DMS153 treated with DMSO at 0.1 percent for 48 hours (cell line): ENCODE results near the gene PTPRN.
A peak's percentile ranks its signal among the peaks of the same experiment; 100 is the strongest.

Experiments used
- DNase-seq: peaks from one replicate; lab custom pipeline; 2025; ENCODE audit not compliant: unreplicated experiment; lab: John Stamatoyannopoulos, UW

PTPRN gene

DNA sequence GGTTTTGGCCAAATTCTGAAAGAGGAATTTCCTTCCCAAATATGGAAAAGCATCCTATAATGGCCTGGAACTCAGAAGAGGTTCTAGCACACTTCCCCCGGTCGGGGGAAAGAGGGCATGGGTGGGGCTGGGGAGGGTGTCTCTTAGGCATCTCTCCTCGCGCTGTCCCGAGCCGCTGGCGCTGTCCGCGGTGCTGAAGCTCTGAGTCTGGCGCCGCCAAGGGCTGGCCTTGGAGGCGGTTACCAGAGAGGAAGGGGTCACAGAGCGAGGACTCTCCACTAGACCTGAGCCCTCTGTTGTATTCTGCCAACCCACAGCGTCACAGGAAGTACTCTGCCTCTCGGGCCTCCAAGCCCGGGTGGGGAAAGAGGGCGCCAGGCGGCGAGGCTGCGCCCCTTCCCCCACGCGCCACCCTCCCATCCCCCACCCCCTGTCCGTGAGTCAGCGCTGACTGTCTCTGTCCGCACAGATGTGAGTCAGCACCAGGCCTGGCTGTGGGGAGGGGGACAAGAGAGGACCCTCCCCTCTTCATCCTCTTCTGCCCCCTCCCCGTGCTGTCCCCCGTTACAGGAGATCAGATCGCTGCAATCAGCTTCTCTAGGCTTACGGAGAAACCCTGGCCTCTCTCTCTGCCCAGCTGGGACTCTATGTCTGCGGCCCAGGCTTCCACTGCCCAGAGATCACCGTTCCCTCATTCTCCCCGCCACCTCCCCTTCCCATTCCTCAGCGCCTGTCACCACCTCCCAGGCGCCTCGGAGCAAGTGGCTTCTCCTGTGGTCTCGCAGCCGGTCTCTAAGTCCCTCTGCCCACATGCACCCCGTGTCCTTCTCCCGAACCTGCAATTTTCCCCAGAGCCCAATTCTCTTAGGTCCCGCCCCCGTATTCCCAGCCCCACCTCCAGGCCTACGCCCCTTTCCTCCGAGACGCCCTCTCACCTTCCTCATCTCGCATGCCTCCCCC lies 779 bp downstream of the PTPRN start:
- peak; percentile 45 for DNase-seq

DNA sequence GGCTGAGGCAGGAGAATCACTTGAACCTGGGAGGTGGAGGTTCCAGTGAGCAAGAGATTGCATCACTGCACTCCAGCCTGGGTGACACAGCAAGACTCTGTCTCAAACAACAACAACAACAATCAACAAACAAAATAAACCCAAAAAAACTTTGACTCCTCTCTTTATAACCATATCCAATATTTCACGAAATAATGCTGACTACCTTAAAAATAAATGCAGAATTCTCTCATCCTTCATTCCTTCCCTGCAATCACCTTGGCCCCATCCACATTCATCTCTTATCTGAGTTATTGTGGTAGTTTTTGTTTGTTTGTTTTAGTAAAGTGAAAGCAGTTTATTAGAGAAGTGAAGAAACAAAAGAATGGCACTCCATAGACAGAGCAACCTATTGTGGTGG lies 3.2 kb downstream of the PTPRN start:
- no peak for DNase-seq

DNA sequence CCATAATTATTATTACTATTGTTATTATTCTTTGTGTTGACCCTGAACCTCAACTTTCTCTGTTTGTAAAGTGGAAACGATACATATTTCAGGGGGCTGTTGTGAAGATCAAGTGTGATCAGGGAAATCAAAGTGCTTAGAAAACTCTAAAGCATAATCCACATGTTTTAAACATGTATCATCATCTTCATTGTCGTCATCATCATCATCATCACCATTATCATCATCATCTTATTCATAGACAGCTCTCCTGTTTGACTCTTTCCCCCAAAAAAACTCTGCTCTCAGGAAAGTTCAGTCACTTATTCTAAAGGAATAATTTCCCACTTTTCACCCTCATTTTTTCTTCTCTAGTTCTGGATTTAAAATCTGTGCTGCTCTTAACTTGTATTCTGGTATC lies 5.0 kb downstream of the PTPRN start:
- DNase-seq, result no peak

DNA sequence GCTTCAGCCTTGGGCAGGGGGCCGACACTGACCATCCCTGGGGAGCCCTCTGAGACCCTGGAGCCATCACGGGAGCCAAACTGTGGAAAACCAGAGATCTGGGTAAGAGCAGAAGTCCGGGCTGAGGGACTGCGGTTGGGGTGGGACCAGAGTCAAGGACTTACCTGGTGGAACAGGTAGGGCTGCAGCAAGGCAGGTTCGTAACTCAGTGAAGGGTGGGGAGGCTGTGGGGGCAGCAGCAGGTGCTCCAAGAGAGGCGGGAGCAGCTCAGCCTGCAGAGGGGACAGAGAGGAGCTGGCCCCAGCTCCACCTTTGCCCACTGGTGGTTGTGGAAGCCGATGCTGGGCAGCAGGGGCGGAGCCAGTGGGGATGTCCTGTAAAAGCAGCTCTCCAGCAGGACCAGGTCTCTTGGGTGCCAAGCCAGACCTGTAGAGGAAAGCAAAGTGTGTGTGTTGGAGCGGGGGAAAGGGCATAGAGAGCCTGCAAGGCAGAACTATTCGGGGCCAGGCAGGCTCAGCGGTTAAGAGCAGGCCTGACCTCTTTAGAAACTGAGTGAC lies 6.7 kb downstream of the PTPRN start:
- no peak for DNase-seq

DNA sequence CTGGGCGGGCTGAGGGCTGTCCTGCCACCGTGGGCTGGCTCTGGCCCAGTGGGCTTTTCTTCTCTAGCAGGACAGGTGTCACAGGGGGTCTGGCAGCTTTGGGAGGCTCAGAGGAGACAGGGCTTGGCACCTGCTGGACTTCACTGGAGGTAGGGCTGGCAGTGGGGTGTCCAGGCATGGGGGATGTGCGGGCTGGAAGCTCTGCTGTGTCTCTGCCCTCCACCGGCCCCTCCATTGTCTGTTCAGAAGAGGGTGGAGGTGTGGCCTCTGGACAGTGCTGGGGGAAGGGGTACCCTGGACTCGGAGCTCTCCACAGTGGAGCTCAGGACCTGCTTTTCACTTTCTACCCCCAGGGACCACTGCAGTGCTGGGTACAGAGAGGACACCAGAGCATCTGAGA lies 9.2 kb downstream of the PTPRN start:
- DNase-seq, result no peak

DNA sequence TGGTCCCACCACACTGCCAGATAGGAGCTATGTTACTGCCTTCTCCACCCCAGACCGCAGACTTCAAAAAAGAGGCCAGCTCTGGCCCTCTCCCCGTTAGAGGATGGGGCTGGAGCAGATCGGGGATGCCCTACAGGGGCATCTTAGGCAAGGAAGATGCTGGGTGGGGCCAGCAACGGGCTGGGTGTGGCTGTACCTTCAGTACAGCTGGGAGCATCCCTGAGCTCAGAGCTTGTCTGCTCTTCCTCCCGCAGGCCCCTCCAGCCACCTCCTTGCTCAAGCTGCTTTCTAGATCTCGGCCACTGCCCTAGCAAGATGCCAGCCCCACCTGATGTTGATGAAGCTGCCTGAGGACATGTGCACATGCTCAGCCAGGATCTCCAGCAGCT lies 9.8 kb downstream of the PTPRN start:
- DNase-seq, result no peak

DNA sequence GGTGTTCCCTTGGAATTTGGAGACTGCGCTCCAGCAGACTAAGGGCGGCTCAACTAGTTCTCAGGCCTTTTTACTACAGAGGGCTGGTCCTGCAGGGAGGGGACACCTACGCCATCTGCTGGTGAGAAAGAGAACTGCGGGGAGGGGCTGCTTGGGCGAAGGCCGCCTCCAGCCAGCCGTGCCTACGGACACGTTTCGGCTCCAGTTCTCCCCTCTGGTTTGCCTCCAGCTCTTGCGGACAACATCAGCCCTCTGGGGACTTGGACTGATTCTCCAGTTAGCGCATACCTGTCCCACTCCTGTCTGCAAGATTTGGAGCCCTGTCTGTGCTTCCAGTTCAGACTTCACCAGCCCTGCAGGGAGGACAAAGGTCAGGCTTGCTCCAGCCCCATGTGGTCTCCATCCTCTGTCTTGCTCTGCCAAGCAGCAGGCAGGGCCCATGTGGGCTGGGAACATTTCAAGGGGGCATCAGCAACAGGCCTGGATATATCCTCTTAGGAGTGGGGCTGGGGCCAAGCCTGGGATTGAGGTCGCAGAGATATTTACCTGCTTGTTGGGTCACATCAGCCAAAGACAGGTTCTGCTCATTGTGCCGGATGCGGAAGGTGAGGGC lies 10.3 kb downstream of the PTPRN start:
- peak; percentile 34 for DNase-seq

DNA sequence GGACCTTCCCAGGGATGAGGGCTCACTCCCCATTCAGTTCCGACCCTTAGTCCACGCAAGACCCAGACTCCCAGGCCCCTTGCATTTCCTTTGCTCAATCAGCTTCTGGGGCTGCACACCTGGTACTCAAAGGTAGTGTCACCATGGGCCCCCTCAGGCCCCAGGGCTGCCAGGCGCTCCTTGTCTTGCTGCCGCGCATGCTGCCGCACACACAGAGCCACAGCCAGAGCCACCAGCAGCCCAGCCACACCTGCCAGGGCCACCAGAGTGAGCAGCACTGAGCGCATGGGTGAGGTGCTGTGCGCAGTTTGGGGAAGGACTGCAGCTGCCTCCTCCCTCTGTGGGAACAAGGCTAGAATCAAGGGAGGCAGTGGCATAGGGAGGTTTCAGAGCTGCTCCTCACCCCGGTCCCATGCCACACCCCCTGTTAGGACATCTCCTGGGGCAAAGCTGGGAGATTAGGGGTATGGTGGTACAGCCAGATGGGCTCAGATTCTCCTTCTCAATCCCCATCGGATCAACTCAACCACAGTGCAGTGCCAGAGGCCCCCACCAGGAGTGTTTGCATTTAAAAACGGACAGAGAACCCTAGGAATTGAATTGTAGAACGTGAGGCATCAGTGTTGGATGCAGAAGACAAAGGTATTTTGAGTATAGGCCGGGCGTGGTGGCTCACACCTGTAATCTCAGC lies 11.3 kb downstream of the PTPRN start:
- no peak for DNase-seq

DNA sequence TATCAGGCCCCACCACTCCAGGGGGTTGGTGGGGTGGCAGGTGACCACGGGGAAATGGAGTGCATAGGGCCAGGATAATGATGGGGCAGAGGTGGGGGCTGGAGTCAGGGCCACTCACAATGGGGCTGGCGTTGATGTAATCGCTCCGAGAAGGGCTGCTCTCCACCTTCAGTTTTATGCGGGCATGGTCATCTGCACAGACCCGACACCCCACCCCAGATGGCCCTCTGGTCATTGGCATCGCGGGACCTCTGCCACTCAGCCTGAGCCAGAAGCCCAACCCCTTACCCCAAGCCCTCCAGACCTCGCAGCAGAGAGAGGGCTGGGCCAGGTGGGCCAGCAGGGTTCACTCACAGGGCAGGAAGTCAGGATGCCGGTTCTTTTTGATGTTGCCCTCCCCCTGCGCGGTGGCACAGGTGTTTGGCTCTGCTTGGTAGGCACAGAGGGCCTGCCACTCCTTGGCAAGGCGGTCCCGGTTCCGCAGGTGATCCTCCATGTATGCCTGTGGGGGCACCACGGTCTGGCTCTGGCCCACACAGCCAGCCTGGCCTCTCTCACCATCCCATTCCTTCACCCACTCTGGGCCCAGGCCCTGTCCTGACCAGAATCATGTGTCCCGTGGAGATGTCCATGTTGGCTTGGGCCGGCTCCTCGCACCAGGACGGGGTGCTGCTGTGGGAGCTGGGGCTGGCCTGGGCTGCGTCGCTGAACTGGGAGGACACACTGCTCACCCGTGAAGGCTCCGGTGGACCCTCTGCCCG lies 12.4 kb downstream of the PTPRN start:
- no peak for DNase-seq

DNA sequence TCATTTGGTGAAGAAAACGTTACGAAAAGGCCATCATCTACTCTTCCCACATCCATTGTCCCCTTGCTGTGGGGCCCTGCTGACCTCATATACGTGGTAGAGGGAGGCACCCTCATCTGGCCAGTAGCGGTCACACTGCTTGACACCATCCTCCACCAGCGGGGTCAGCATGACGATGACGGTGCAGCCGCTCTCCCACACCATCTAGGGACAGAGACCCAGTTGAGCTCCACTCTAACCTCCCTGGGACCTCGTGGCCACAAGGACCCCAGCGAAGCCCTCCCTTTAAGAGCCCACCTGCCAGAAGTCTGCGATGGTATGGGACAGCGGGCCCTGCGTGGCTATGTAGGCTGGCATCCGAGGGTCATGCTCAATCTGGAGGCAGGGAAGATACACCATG lies 13.1 kb downstream of the PTPRN start:
- DNase-seq, result no peak

DNA sequence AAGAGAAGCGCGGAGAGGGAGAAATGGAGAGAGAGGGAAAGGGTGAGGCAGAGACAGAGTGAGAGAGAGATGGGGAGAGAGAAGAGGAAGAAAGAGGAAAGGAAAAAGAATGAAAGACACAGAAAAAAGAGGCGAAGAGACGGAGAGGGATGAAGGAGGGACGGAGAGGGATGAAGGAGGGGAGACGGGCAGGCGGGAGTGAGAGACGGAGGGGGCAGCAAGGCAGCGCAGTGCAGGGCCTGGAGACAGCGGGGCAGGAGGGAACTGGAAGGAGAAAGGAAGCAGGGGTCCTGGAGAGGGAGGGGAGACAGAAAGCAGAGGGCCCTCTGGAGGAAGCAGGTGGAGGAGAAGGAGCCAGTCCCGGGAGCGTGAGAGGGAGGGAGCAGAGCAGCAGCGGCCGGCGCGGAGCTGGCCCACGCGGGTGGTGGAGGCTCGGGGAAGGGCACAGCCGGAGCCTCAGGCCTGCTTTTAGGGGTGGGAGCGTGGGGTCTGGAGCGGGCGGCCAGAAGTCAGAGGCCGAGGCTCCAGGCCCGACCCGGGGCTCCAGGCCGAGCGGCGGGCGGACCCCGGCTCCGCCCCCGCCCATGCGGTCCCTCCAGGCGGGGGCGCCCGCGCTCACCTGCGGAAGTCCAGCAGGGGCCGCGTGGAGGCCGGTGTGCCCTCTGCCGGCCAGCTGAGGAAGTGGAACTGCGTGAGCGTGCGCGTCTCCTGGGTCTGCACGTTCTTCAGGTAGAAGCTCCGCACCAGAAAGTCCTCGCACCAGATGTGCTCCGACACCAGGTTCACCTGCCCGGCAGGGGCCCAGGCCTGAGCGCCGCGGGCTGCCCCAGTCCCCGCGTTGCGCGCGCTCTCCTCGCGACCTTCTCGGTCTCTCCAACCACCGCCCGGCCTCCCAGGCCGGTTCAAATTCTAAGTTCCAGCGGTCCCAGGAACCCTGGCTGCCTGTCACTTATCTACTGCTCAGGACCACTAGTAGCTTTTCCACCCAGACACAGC lies 14.5 kb downstream of the PTPRN start:
- peak; percentile 73 for DNase-seq

DNA sequence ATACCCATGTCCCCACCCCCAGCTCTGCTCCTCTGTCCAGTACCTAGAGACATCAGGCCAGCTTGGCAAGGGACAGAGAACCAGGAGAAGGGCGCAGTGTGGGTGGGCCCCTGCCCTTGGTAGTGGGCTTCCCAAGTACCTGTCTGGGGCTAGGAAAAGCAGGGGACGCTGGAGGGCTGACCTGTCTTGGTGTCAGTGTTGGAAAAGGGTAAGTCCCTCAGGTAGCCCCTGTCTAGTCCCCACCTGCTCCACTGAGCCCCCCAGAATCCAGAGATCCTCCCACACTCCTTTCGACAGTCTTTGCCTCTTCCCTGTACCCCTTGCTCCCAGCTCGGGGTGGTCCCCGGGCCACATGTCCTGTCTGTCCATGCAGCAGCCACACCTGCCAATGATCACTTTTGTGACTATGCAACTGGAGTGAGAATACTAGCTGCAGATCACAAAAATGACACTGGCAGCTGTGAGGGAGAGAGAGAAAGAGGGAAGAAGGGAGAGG lies 15.4 kb downstream of the PTPRN start:
- no peak for DNase-seq

DNA sequence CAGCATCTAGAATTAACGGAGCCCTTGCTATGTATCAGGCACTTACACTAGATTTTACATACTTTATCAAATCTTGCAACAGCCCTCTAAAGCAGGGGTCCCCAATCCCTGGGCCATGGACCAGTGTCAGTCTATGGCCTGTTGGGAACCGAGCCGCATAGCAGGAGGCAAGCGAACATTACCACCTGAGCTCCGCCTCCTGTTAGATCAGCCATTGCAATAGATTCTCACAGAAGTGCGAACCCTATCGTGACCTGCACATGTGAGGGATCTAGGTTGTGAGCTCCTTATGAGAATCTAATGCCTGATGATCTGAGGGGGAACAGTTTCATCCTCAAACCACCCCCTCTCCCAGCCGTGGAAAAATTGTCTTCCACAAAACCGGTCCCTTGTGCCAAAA lies 16.6 kb downstream of the PTPRN start:
- DNase-seq, result no peak

DNA sequence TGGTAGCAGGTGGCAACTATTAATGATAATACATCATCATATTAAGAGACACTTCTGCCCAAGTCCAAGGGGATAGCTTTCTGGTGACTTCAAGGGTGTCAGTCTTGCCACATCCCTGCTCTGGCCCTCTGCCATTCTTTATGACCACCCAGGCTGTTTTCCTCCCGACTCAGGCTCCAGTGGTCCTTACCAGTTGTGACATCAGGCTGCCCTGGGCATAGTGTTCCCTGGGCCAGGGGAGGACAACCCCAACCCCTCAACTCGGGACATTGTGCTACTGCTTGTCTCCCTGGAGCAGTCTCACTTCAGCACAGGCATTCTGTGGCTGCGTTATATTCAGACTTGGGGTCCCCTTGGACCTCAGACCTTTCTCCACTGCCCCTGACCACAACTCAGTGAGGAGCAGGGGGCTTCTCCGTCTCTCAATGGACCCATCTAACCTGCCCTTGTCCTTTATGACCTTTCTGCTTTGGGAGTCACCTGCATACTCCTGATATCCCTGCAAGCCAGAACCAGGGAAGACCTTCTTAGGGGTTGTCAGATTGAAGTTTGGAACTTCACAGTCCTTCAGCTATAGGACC lies 17.2 kb downstream of the PTPRN start:
- no peak for DNase-seq

DNA sequence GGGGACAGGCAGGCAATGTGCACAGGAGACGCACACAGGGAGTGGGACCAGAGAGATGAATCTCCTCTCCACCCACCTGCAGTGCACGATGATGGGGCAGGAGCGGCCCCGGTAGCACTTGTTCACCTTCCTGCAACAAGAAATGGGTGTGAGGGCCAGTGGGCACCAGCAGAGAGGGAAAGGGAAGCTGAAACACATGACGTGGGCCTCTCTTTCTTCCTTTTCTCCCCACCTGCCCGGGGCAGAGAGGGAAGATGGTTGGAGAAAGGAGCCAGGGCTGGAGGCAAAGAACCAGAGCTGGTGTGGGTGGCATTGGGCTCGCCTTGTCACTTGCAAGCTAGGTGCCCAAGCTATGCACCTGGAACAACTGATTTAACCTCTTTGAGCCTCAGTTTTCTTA lies 17.8 kb downstream of the PTPRN start:
- no peak for DNase-seq

DNA sequence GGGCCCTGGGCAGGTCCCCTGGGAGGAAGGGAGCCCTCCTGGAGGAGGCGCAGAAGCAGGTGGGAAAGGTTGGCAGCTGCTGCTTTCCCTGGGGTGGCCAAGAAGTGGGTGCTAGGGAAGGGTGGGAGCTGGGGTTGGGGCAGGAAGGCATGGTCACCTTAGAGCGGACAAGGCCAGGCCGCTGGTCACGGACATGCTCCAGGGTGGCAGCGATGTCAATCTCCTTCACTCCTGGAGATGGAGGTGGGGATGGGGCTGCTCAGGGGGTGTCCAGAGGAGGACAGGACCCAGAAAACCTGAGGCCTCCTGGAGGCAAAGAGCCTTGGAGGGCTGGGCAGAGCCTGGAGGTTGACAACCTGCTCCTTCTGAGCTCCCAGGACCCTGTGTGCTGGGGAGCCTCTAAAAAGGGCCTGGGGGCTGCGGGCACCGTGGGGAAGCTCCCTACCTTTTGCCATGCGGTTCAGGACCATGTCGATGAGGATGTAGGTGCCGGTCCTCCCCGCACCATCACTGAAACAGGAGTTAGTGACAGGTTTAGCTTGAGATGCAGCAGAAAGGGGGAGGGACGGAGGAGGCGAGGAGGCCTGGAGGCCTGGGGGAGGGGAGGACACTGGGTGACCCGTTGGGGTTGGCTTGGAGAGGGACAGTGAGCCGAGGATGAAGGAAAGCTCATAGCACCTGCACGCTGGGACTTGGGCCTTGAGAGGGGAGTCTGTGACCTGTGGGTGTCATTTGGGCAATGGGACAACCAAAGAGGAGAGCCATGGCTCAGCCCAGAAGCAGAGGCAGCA lies 18.6 kb downstream of the PTPRN start:
- no peak for DNase-seq

DNA sequence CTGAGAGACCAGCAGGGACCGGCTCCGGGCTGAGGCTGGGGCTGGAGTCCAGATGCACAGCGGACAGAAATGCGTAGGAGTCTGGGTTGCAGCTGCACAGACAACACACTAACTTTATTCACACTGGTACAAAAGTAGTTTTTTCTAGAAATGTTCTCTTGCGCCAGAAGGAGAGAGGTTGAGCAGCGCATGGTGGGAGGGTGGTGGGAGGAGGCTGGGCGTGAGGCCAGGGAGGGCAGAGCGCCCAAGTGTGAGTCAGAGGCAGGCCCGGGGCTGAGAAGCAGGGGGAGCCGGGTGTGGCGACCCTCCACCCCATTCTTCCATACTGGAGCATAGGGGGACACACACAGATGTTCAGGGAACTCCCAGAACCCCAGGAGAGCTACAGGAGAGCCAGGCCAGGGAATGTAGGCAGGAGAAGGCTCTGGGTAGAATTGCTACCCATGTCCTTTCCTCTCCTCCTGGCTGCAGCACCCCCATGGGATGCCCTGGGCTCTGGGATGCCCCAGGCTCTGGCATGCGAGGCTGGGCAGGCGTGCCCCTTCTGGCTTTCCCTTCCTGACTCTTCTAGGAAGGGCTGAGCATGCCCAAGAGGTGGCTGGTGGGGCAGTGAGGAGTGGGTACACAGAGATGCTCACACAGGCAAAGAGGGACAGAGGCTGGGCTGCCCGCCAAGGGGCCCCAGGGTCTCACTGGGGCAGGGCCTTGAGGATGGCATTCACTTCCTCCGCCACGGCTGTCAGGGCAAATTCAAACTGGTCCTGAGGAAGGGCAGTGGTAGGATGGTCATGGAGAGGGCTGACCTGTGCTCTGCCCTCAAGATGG lies 19.5 kb downstream of the PTPRN start:
- DNase-seq, result no peak

DNA sequence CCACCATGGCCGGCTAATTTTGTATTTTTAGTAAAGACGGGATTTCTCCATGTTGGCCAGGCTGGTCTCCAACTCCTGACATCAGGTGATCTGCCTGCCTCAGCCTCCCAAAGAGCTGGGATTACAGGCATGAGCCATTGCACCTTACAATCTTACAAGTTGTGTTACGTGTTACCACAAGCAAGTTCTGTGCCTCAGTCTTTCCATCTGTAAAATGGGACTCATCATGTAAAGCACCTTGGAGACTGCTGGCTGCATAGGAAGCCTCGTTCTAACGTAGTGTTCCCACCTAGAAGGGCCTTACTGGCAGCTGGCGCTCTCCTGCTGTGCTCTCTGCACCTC lies 20.0 kb downstream of the PTPRN start:
- no peak for DNase-seq
